ENCODE measurements around the gene ZNF587.
"Not testable (repeated sequence)": the region's sequence is repeated elsewhere in the genome, so short reads cannot be mapped to it uniquely, and the experiment has no call there.

The ZNF587 gene

DNA sequence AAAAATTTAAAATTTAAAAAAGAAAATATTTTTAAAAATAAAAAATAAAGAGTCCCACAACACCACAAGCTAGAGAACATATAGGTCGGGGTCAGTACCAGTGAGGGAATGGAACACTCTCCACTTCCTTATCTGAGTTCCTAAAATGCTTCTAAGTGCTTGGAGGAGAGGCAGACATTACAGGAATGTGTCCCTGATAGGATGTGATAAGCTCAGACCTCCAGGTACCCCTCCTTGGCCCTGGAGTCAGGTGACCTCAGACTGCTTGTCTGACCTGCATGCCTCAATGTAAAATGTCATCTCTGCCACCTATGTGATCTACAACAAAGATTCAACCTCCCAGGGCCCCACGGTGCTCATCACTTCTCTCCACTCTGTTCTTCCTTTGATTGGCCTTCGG lies 36.4 kb downstream of the ZNF587 start:
- no peak for DNase-seq (ENCODE audit: low read depth in 3 of 3, low spot score in 1 of 3)

DNA sequence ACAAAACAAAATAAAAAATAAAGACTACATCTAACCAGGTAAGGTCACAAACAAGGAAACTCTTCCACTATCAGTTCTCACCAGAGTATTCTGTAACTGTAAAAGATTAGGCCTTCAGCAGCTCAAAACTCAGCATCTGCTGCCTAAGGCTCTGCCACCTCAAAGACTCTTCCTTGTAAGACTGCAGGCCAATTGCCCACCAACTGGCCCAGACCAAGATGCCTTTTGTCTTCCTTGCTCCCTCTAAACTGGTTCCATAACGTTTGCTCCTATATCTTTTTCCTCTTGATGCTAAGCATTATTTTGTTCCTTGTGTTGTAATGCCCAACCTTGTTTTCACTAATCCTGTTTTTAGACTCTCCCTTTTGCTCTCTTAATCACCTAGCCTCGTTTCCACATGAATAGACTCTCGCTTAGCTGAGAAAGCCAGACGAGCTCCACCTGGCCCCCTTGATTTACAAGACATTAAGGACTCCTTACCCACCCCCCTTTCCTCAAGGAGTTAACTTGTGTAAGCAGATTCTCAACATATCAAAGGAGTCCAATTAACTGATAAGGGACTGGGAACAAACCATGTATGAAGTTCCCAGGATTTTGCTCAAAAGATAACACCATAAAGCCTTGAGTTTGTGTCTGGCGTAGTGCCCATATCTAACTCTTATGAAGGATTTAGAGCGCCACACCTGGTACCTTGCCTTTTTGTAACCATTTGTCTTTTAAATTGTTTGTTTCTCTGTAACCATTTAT lies 37.7 kb downstream of the ZNF587 start:
- no peak for DNase-seq (ENCODE audit: low read depth in 3 of 3, low spot score in 1 of 3)

DNA sequence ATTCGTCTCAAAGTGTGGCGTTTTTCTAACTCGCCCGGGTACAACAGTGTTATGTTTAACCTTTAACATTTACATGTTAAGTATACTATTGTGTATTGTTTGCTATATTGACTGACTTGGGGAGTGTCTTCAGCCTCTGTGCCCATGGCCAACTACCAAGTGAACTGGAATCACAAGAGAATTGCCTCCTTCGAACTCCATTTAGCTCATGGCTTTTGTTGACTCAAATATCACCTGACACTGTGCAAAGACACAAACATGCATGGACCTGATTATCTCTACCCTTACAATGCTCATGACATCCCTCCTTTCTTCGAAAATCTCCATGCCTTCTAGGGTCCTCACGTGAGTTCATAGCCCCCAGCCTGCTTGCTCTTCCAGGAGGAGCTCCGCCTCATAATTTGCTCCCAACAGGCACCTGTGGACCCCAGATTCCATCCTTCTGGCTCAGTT lies 38.5 kb downstream of the ZNF587 start:
- no peak for DNase-seq (ENCODE audit: low read depth in 3 of 3, low spot score in 1 of 3)

DNA sequence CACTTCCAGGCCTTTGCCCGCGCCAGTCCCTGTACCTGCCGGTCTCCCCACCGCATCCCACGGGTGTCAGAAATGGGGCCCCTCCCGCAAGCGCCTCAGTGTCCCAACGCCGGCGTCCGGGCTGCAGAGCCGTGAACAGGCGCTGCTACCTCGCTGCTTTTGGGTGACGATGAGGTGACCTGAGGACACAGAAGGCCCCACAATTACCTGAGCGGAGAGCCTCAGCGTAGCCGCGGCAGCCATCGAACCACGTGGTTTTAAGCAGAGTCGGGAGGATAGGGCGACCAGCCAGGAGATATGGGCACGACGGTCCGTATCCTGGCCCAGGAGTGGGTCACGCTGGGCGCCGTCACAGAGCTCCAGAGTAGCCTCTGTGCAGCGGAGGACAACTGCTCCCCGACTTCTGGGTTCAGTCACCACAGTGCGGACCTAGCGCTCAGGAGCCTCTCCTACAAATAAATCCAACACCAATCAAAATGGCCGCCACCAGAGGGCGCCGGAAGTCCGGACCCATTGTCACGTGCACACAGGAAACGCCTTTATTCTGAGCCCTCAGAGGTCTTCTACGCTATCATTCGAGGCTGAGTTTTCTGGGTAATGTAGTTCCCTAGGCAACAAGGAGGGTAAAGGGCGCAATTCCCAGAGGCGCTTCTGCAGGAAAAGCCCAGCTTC lies 39.0 kb downstream of the ZNF587 start, which contains the start of gene ZNF814:
Gene ZNF814 (minus strand): TSS at position 478 of the 672 bp plus-strand sequence. CDS start 235 bp downstream, at position 243.
- DNase-seq (ENCODE audit: low read depth in 3 of 3, low spot score in 1 of 3) = peak; percentile 35 to 75 (median 47)

DNA sequence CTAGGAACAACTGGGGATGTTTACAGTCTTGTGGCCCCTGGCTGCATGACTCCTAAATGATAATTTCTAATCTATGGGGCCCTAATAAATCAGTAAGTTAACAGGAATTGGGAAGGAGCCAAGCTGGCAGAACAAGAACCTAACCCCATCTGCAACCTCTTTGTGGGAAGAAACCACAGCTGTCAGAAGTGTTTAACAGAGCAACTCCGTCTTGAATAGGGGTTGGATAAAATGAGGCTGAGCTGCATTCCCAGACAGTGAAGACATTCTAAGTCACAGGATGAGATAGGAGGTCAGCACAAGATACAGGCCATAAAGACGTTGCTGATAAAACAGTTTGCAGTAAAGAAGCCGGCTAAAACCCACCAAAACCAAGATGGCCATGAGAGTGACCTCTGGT lies 41.0 kb downstream of the ZNF587 start:
- DNase-seq (ENCODE audit: low read depth in 3 of 3, low spot score in 1 of 3) = not testable (repeated sequence)

DNA sequence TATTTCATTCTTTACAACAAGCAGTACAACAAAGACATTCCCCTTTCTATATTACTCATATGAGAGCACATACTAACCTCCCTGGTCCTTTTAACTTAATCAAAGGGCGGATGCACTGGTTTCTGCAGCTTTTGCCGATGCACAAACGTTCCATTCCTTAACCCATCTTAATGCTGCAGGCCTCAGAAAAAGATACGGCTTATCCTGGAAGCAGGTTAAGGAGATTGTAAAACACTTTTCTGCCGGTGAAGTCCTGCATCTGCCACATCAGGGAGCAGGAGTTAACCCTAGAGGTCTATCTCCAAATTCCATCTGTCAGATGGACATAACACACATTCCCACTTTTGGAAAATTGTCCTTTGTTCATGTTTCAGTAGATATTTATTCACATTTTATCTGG lies 50.7 kb downstream of the ZNF587 start:
- DNase-seq (ENCODE audit: low read depth in 3 of 3, low spot score in 1 of 3) = no peak

DNA sequence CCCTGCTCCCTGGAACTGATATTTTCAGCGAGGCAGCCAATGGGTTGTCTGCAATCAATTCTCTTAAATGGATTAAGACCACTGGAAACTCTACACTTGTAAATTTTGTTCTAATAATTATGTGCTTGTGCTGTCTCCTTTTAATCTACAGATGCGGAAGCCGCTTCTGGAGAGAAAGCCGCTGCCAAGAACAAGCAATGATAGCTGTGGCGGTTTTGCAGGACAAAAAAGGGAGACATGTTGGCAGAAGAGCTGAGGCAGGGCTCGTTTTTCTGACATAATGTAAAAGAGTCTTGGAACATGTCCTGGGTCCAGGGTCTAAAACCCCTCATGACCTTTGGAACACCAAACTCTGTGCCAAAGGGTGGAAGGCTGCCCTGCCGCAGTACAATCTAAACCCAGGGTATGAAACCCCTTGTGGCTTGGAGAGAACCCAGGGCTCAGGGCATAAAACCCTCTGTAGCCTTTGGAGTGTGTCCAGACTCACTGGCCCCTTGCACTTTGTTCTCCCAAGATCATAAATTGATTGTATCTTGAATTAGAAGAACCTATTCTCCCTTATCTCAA lies 54.0 kb downstream of the ZNF587 start:
- DNase-seq (ENCODE audit: low read depth in 3 of 3, low spot score in 1 of 3) = no peak

DNA sequence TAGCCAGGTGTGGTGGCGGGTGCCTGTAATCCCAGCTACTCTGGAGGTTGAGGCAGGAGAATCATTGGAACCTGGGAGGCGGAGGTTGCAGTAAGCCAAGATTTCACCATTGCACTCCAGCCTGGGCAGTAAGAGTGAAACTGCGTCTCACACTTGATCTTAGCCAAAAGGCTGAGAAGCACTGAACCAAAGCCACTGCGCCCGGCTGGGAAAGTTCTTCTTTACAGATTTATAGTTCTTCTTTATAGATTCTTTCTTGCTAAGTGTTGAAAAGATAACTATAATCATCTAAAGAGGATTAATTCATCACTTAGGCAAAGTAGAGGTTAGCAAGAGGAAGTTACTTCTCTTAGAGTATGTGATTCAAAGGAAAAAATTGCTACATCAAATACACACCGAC lies 55.6 kb downstream of the ZNF587 start:
- DNase-seq (ENCODE audit: low read depth in 3 of 3, low spot score in 1 of 3) = no peak

DNA sequence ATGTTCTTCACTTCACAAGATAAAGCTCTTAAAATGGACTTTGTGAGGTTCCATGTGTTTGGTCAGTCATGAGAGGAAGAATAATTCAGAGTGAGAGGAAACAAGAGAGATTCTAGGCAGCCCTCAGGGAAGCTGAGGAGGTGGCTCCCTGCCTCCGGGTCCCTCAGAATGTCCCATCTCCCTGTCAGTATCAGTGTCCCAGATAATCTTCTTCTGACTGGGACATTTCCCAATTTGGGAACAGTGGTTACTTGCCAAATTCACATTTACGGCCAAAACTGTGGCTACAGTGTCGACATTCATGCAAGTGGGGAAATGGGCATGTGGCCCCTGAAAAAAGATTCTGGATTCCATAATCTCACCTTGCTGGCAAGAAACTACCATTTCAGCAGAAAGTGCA lies 57.7 kb downstream of the ZNF587 start:
- no peak for DNase-seq (ENCODE audit: low read depth in 3 of 3, low spot score in 1 of 3)

DNA sequence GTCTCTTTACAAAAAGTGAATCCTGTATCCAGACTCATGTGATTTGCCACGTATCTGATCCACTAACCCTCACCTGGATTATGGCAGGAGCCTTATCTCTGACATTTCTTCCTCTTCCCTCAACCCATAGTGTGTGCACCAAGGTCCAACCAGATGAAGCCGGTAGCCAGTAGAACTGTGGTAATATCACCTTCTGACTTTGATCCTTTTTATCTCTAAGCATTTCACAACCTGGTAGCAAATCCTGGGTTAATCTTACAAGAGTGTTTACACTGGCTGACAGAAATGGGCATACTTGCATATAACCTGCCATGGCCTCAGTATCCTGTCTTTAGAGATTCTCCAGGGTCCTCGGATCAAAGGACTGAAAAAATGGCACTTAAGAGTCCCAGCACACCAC lies 64.9 kb downstream of the ZNF587 start:
- DNase-seq (ENCODE audit: low read depth in 3 of 3, low spot score in 1 of 3) = no peak
